Neural progenitor cell (in vitro differentiated cells): ENCODE data around the gene BAIAP2. TPM values are rescaled to one million over a fixed set of nuclear protein-coding genes. Genes with fewer than 3 reads are reported as not detected.

Experiments
- DNase-seq: peaks from one replicate; pipeline ENCODE4 v3.0.0-alpha.2; 2016; ENCODE audit warnings: low spot score
- H2AFZ ChIP-seq: fragments of 200-600 bp; sonication (generic); replicated peaks from 2 replicates; pipeline ENCODE4 v1.6.1; 2016; ENCODE audit warnings: antibody characterized with exemption
- H3F3A ChIP-seq: fragments of 200-600 bp; sonication (generic); 2 replicates; pipeline ENCODE4 v1.6.1; 2016; ENCODE audit warnings: antibody characterized with exemption, low read depth
- H3K27ac ChIP-seq: fragments of 200-600 bp; sonication (generic); 2 replicates; pipeline ENCODE4 v1.5.1; 2016; ENCODE audit warnings: mild to moderate bottlenecking
- H3K27me3 ChIP-seq: fragments of 200-600 bp; sonication (generic); 2 replicates; pipeline ENCODE4 v1.6.1; 2016; ENCODE audit warnings: mild to moderate bottlenecking, moderate library complexity
- H3K36me3 ChIP-seq: fragments of 200-600 bp; sonication (generic); 2 replicates; pipeline ENCODE4 v1.5.1; 2016
- H3K4me1 ChIP-seq: fragments of 200-600 bp; sonication (generic); 2 replicates; pipeline ENCODE4 v1.6.1; 2016; ENCODE audit warnings: mixed run types
- H3K4me2 ChIP-seq: fragments of 200-600 bp; sonication (generic); 2 replicates; pipeline ENCODE4 v1.6.1; 2016
- H3K4me3 ChIP-seq: fragments of 200-600 bp; sonication (generic); 2 replicates; pipeline ENCODE4 v1.5.1; 2016
- H3K79me2 ChIP-seq: fragments of 200-600 bp; sonication (generic); 2 replicates; pipeline ENCODE4 v1.6.1; 2016; ENCODE audit warnings: low read depth
- H3K9ac ChIP-seq: fragments of 200-600 bp; sonication (generic); 2 replicates; pipeline ENCODE4 v1.6.1; 2016
- H3K9me3 ChIP-seq: fragments of 200-600 bp; sonication (generic); 2 replicates; pipeline ENCODE4 v1.5.1; 2016; ENCODE audit warnings: low read depth
- H4K20me1 ChIP-seq: fragments of 200-600 bp; sonication (generic); 2 replicates; pipeline ENCODE4 v1.6.1; 2016; ENCODE audit warnings: low read depth
- H3K27ac Mint-ChIP-seq: 3 replicates; pipeline ENCODE4 v1.8.0; 2021; ENCODE audit warnings: mixed read lengths
- H3K27me3 Mint-ChIP-seq: 2 replicates; pipeline ENCODE4 v1.8.0; 2022; ENCODE audit warnings: low read depth, mild to moderate bottlenecking, inconsistent platforms, moderate library complexity, mixed read lengths; ENCODE audit not compliant: insufficient read depth
- H3K36me3 Mint-ChIP-seq: 3 replicates; pipeline ENCODE4 v1.8.0; 2021; ENCODE audit warnings: mixed read lengths
- H3K4me1 Mint-ChIP-seq: 3 replicates; pipeline ENCODE4 v1.8.0; 2021; ENCODE audit warnings: mixed read lengths
- H3K4me3 Mint-ChIP-seq: 3 replicates; pipeline ENCODE4 v1.8.0; 2021; ENCODE audit warnings: mild to moderate bottlenecking, moderate library complexity, mixed read lengths
- H3K9me3 Mint-ChIP-seq: 3 replicates; pipeline ENCODE4 v1.8.0; 2020; ENCODE audit warnings: mixed read lengths
- EZH2 ChIP-seq: fragments of 200-600 bp; sonication (generic); IDR thresholded peaks from 2 replicates; pipeline ENCODE4 v1.6.1; 2017; ENCODE audit warnings: antibody characterized with exemption, mild to moderate bottlenecking, moderate library complexity
- EZH2phosphoT487 ChIP-seq: fragments of 200-600 bp; sonication (generic); IDR thresholded peaks from 2 replicates; pipeline ENCODE4 v1.6.1; 2017; ENCODE audit warnings: antibody characterized with exemption
- total RNA-seq: library from RNA; depleted of rRNA; stranded (reverse); fragments of >200 nt; gene quantifications from 2 replicates; pipeline ENCODE4 v1.2.3, GENCODE V29; 2015; ENCODE audit warnings: low replicate concordance
- TF ChIP-seq, protein P1 (sequence below): fragments of 200-600 bp; sonication (generic); IDR thresholded peaks from 2 replicates; pipeline ENCODE4 v1.5.1; 2017; ENCODE audit warnings: antibody characterized with exemption, mild to moderate bottlenecking

Gene BAIAP2
- total RNA-seq, 1 donor from 2014 or later: 15.6 TPM

DNA sequence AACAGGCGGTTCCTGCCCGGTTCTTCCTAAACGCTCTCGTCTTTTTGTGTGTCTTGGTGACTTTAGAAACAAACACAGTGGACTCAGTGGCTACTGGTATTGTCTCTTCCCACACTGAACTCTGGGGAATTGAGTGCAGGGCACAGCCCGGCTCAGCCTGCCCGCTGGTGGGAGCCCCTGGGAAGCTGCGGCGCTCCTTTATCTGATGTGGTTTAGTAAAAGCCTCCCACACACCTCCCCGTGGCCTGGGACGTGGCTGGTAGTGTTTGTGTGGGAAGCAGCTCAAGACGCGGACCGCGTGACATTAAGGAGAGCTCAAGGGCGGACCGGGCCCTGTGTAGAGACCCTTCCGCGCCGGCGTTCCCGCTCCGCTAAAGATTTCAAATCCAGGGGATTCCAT lies 75.0 kb downstream of the BAIAP2 start:
- H3K4me3 Mint-ChIP-seq: no peak overlapping the region
- no peak overlapping the region for H3K4me3 ChIP-seq
- peaks cover 4% of the 10 kb centered on the region for H3K27me3 Mint-ChIP-seq
- H3K9ac ChIP-seq: no peak overlapping the region
- DNase-seq: no peak
- H2AFZ ChIP-seq: no peak overlapping the region
- H3K79me2 ChIP-seq: no peaks in the 10 kb centered on the region
- H3K36me3 ChIP-seq: no peaks in the 10 kb centered on the region
- peaks cover 7% of the 10 kb centered on the region for H3K4me1 ChIP-seq
- H3K27me3 ChIP-seq: no peaks in the 10 kb centered on the region
- H3K4me2 ChIP-seq: no peak overlapping the region
- peaks cover 4% of the 10 kb centered on the region for H4K20me1 ChIP-seq
- no peaks in the 10 kb centered on the region for H3K9me3 ChIP-seq
- H3K9me3 Mint-ChIP-seq: no peaks in the 10 kb centered on the region
- no peak overlapping the region for H3K27ac Mint-ChIP-seq
- no peak overlapping the region for H3K27ac ChIP-seq
- peaks cover 14% of the 10 kb centered on the region for H3K4me1 Mint-ChIP-seq
- peaks cover 4% of the 10 kb centered on the region for H3F3A ChIP-seq
- peaks cover 4% of the 10 kb centered on the region for H3K36me3 Mint-ChIP-seq
- no peak for TF ChIP-seq EZH2phosphoT487
- TF ChIP-seq, protein P1, sequence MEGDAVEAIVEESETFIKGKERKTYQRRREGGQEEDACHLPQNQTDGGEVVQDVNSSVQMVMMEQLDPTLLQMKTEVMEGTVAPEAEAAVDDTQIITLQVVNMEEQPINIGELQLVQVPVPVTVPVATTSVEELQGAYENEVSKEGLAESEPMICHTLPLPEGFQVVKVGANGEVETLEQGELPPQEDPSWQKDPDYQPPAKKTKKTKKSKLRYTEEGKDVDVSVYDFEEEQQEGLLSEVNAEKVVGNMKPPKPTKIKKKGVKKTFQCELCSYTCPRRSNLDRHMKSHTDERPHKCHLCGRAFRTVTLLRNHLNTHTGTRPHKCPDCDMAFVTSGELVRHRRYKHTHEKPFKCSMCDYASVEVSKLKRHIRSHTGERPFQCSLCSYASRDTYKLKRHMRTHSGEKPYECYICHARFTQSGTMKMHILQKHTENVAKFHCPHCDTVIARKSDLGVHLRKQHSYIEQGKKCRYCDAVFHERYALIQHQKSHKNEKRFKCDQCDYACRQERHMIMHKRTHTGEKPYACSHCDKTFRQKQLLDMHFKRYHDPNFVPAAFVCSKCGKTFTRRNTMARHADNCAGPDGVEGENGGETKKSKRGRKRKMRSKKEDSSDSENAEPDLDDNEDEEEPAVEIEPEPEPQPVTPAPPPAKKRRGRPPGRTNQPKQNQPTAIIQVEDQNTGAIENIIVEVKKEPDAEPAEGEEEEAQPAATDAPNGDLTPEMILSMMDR: no peak
- TF ChIP-seq EZH2: no peak

DNA sequence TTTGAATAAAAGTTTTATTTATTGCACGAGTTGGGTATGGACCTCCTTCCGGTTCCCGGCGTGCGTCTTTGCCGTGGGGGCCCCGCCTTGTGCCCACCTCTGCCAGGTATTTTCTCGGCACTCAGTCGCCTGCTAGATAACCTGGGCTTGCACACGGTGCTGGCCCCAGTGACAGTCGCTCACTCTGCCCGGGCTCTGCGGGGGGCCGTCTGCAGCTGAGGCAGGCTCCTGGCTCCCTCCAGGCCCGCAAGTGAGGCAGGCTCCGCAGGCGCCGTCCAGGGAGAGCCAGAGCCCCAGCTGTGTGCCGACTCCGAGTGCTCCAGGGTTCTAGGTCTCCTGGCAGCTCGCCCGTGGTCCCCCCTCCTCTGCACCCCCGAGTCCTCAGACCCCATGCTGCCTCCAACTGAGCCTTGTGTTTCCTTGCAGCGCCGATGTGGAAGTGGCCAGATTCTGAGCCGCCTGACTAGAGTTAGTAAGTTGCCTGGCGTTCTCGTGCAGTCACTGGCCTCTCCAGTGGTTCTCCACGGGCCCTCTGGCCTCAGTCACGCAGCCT lies 75.6 kb downstream of the BAIAP2 start:
- TF ChIP-seq, protein P1: no peak
- TF ChIP-seq EZH2phosphoT487 (no peak), EZH2 (no peak)
- Histone ChIP-seq H4K20me1 (peaks cover 4% of the 10 kb centered on the region), H3F3A (peaks cover 4% of the 10 kb centered on the region), H3K9me3 (no peaks in the 10 kb centered on the region), H3K27ac (no peak overlapping the region), H3K36me3 (no peaks in the 10 kb centered on the region), H2AFZ (no peak overlapping the region), H3K9ac (no peak overlapping the region), H3K4me1 (peaks cover 7% of the 10 kb centered on the region), H3K4me2 (no peak overlapping the region), H3K4me3 (no peak overlapping the region), H3K79me2 (no peaks in the 10 kb centered on the region), H3K27me3 (no peaks in the 10 kb centered on the region)
- H3K36me3 Mint-ChIP-seq: peaks cover 4% of the 10 kb centered on the region
- peaks cover 4% of the 10 kb centered on the region for H3K27me3 Mint-ChIP-seq
- H3K9me3 Mint-ChIP-seq: no peaks in the 10 kb centered on the region
- H3K27ac Mint-ChIP-seq: no peak overlapping the region
- DNase-seq: no peak
- H3K4me1 Mint-ChIP-seq: peaks cover 15% of the 10 kb centered on the region
- H3K4me3 Mint-ChIP-seq: no peak overlapping the region

DNA sequence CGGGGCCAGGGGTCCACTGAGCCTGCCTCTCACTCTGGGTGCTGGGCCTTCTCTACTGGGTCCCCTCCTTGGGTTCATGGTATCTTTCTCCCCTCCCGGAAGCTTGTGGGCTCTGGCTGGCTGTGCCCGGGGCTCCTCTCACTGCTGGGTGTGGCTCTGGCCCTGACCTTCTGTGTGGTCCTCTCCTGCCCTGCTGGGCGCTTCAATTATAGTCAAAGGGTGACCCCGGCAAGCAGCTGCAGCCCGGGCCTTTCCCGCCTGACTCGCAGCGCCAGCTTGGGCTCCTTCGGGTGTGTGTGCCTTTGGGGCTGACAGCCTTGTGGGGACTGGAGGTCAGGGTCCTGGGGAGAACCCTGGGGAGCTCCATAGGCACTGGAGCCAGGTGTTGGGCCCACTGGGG lies 76.1 kb downstream of the BAIAP2 start:
- peaks cover 4% of the 10 kb centered on the region for H4K20me1 ChIP-seq
- no peaks in the 10 kb centered on the region for H3K79me2 ChIP-seq
- no peak overlapping the region for H3K4me2 ChIP-seq
- no peaks in the 10 kb centered on the region for H3K9me3 Mint-ChIP-seq
- no peaks in the 10 kb centered on the region for H3K9me3 ChIP-seq
- peaks cover 7% of the 10 kb centered on the region for H3K4me1 ChIP-seq
- H3K36me3 ChIP-seq: no peaks in the 10 kb centered on the region
- peaks cover 15% of the 10 kb centered on the region for H3K4me1 Mint-ChIP-seq
- no peak overlapping the region for H3K4me3 Mint-ChIP-seq
- no peak overlapping the region for H3K4me3 ChIP-seq
- no peak overlapping the region for H3K9ac ChIP-seq
- peaks cover 4% of the 10 kb centered on the region for H3F3A ChIP-seq
- H3K36me3 Mint-ChIP-seq: peaks cover 4% of the 10 kb centered on the region
- peaks cover 4% of the 10 kb centered on the region for H3K27me3 Mint-ChIP-seq
- no peak overlapping the region for H3K27ac ChIP-seq
- no peak for DNase-seq
- TF ChIP-seq EZH2phosphoT487: no peak
- TF ChIP-seq, protein P1: no peak
- no peaks in the 10 kb centered on the region for H3K27me3 ChIP-seq
- no peak overlapping the region for H3K27ac Mint-ChIP-seq
- H2AFZ ChIP-seq: no peak overlapping the region
